HepG2 (cell line): Measurements from ENCODE around the gene RHOV. TPM values are rescaled to one million over a fixed set of nuclear protein-coding genes. Genes with fewer than 3 reads are reported as not detected.
A peak's percentile ranks its signal among the peaks of the same experiment; 100 is the strongest.

Source experiments
- ATAC-seq: fragments of 200-7000 bp; cut with Tn5 transposase; 3 replicates; pipeline ENCODE4 v1.9.1; 2020; ENCODE audit warnings: mild to moderate bottlenecking, moderate library complexity
- BruUV-seq: library from RNA; stranded (reverse); fragments of 400-500 nt; replicated peaks from 2 replicates; lab custom pipeline; 2021; lab: Mats Ljungman, UMichigan
- CTCF ChIA-PET: fragments of 300-600 bp; formaldehyde crosslinking; extraction: SDS; loops from one replicate; lab custom pipeline; 2021; ENCODE audit warnings: low total read pairs, inconsistent platforms, low intra/inter-chr PET ratio; lab: Yijun Ruan, JAX
- POLR2A ChIA-PET: fragments of 350-600 bp; sonication (Branson Sonifier 250); formaldehyde crosslinking; loops from one replicate; lab custom pipeline; 2020; ENCODE audit warnings: antibody characterized with exemption, inconsistent platforms; lab: Yijun Ruan, JAX
- DNase-seq: peaks from one replicate; pipeline ENCODE4 v3.0.0-alpha.2; 2015; ENCODE audit warnings: low spot score
- FAIRE-seq: peaks from 3 replicates; lab custom pipeline; 2011; peaks lifted over from hg19 to GRCh38; lab: Jason Lieb, UNC
- H2AFZ ChIP-seq: one replicate; pipeline ENCODE4 v1.6.1; 2011; ENCODE audit warnings: low read length, inconsistent platforms
- H3K27ac ChIP-seq: fragments of 300-600 bp; 3 replicates; pipeline ENCODE4 v1.8.0; 2011; ENCODE audit warnings: mixed run types, mild to moderate bottlenecking, mixed read lengths, low read length, inconsistent platforms; ENCODE audit not compliant: insufficient read depth; ENCODE audit errors: extremely low read length
- H3K27me3 ChIP-seq, 2 experiments: fragments of 200-600 bp in 1 of 2; 2 replicates in 1 of 2; 3 replicates in 1 of 2; pipeline versions ENCODE4 v1.6.0 to v1.8.0; 2011; ENCODE audit warnings: low read length in 2 of 2, mild to moderate bottlenecking in 2 of 2, moderate library complexity in 2 of 2, inconsistent platforms in 1 of 2; ENCODE audit not compliant: insufficient read depth in 2 of 2, control insufficient read depth in 1 of 2
- H3K36me3 ChIP-seq, 2 experiments: fragments of 200-600 bp in 1 of 2; replicated peaks in 1 of 2; 2 replicates in 1 of 2; 3 replicates in 1 of 2; pipeline versions ENCODE4 v1.5.1 to v1.8.0; 2011; ENCODE audit warnings: low read length in 2 of 2, inconsistent platforms in 1 of 2; ENCODE audit not compliant: insufficient read depth in 2 of 2, control insufficient read depth in 1 of 2
- H3K4me1 ChIP-seq: 2 replicates; pipeline ENCODE4 v1.5.1; 2012; ENCODE audit warnings: low read length, inconsistent platforms; ENCODE audit not compliant: insufficient read depth
- H3K4me2 ChIP-seq: 2 replicates; pipeline ENCODE4 v1.6.0; 2011; ENCODE audit warnings: low read depth, low read length, inconsistent platforms
- H3K4me3 ChIP-seq, 3 experiments: fragments of 200-600 bp in 1 of 3; sonication (generic), shearing (Covaris generic) in 1 of 3; replicated peaks in 1 of 3; 2 replicates each; pipeline ENCODE4 v1.5.1; 2011 to 2016; ENCODE audit warnings: low read length in 3 of 3, inconsistent platforms in 2 of 3, low read depth in 2 of 3, mild to moderate bottlenecking in 2 of 3, control low read depth in 1 of 3, mixed read lengths in 1 of 3; ENCODE audit not compliant: insufficient read depth in 1 of 3
- H3K79me2 ChIP-seq: one replicate; pipeline ENCODE4 v1.6.1; 2011; ENCODE audit warnings: low read length, inconsistent platforms; ENCODE audit not compliant: insufficient read depth
- H3K9ac ChIP-seq: 2 replicates; pipeline ENCODE4 v1.6.0; 2011; ENCODE audit warnings: mild to moderate bottlenecking, low read depth, low read length, inconsistent platforms; ENCODE audit not compliant: insufficient read depth
- H3K9me3 ChIP-seq: 2 replicates; pipeline ENCODE4 v1.5.1; 2012; ENCODE audit warnings: mild to moderate bottlenecking, low read length
- H4K20me1 ChIP-seq: 2 replicates; pipeline ENCODE4 v1.6.0; 2011; ENCODE audit warnings: inconsistent platforms, mild to moderate bottlenecking, low read length, moderate library complexity; ENCODE audit not compliant: insufficient read depth
- ADNP ChIP-seq: sonication (generic); formaldehyde crosslinking; IDR thresholded peaks from 2 replicates; pipeline ENCODE4 v1.4.0; 2020; ENCODE audit warnings: missing genetic modification reagents
- CEBPG ChIP-seq: IDR thresholded peaks from 2 replicates; pipeline ENCODE4 v1.6.1; 2016
- ELK4 ChIP-seq: sonication (generic); formaldehyde crosslinking; IDR thresholded peaks from 2 replicates; pipeline ENCODE4 v1.9.0; 2021; ENCODE audit warnings: missing genetic modification reagents, borderline replicate concordance
- FOXC1 ChIP-seq: sonication (generic); formaldehyde crosslinking; IDR thresholded peaks from 2 replicates; pipeline ENCODE4 v1.8.0; 2022; ENCODE audit warnings: mild to moderate bottlenecking, missing genetic modification reagents, borderline replicate concordance
- HNRNPLL ChIP-seq: fragments of 200-400 bp; formaldehyde crosslinking; IDR thresholded peaks from 2 replicates; pipeline ENCODE4 v1.6.1; 2017; ENCODE audit warnings: mild to moderate bottlenecking, low read depth, low read length; ENCODE audit not compliant: poor library complexity, severe bottlenecking
- MAX ChIP-seq: IDR thresholded peaks from 2 replicates; pipeline ENCODE4 v1.6.1; 2012; ENCODE audit warnings: inconsistent platforms
- NFKB2 ChIP-seq: sonication (generic); formaldehyde crosslinking; IDR thresholded peaks from 2 replicates; pipeline ENCODE4 v1.4.0; 2020; ENCODE audit warnings: missing genetic modification reagents, borderline replicate concordance
- SMAD9 ChIP-seq: sonication (generic); formaldehyde crosslinking; IDR thresholded peaks from 2 replicates; pipeline ENCODE4 v1.5.1; 2020; ENCODE audit warnings: mild to moderate bottlenecking, missing genetic modification reagents
- SP4 ChIP-seq: sonication (generic); formaldehyde crosslinking; IDR thresholded peaks from 2 replicates; pipeline ENCODE4 v1.8.1; 2023; ENCODE audit warnings: mild to moderate bottlenecking, missing genetic modification reagents
- ZNF510 ChIP-seq: sonication (generic); formaldehyde crosslinking; IDR thresholded peaks from 2 replicates; pipeline ENCODE4 v1.4.0; 2020; ENCODE audit warnings: low read depth, mild to moderate bottlenecking, missing genetic modification reagents
- ZNF644 ChIP-seq: IDR thresholded peaks from 2 replicates; pipeline ENCODE4 v1.6.1; 2016; ENCODE audit warnings: low read depth
- ZNF687 ChIP-seq: sonication (generic); formaldehyde crosslinking; IDR thresholded peaks from 2 replicates; pipeline ENCODE4 v1.5.1; 2020; ENCODE audit warnings: mild to moderate bottlenecking, missing genetic modification reagents, moderate library complexity
- ZSCAN22 ChIP-seq: sonication (generic); formaldehyde crosslinking; IDR thresholded peaks from 2 replicates; pipeline ENCODE4 v1.4.0; 2020; ENCODE audit warnings: mild to moderate bottlenecking, missing genetic modification reagents
- WGBS: methylation state at CpG from one replicate; pipeline ENCODE4 v1.1.6; 2017; ENCODE audit warnings: low lambda C conversion rate; 5-methylcytosine and 5-hydroxymethylcytosine counted together
- in situ Hi-C: cut with HindIII; loops from 2 replicates; pipeline ENCODE4 v1.10.0; 2017; ENCODE audit warnings: low pct_unique_long_range_greater_than_20kb; ENCODE audit not compliant: extremely low pct_ligation_motif_present
- intact Hi-C: fragments of 100-400 bp; cut with micrococcal nuclease; formaldehyde crosslinking; loops from one replicate; pipeline ENCODE4 v1.10.0; 2022; ENCODE audit not compliant: unreplicated experiment
- polyA plus RNA-seq, 8 experiments: library from polyadenylated mRNA; depleted of rRNA in 3 of 8; stranded (reverse) in 7 of 8; unstranded in 1 of 8; fragments of >200 nt; fragmentation: Illumina TruSeq in 4 of 8; extraction: Trizol in 4 of 8; gene quantifications; 2 replicates each; pipeline versions ENCODE4 v1.2.1 to v1.2.3, GENCODE V29; 2011 to 2016; ENCODE audit warnings: low read depth in 4 of 8, missing spikeins in 1 of 8, mixed read lengths in 1 of 8; ENCODE audit not compliant: insufficient read depth in 1 of 8
- total RNA-seq, 5 experiments: library from RNA; depleted of rRNA; stranded (reverse); fragments of >200 nt; fragmentation: Illumina TruSeq; extraction: Trizol; gene quantifications; 2 replicates each; pipeline ENCODE4 v1.2.3, GENCODE V29; 2016; ENCODE audit warnings: low read depth in 1 of 5
- TF ChIP-seq, protein P1 (sequence below): sonication (generic); formaldehyde crosslinking; IDR thresholded peaks from 2 replicates; pipeline ENCODE4 v1.4.0; 2020; ENCODE audit warnings: missing genetic modification reagents

RHOV gene
- total and polyA plus RNA-seq, 2 of the 13 experiments (the other 11 are each of a cell fraction or from before 2014, with no cell fraction given) = 0.17 to 0.18 TPM

DNA sequence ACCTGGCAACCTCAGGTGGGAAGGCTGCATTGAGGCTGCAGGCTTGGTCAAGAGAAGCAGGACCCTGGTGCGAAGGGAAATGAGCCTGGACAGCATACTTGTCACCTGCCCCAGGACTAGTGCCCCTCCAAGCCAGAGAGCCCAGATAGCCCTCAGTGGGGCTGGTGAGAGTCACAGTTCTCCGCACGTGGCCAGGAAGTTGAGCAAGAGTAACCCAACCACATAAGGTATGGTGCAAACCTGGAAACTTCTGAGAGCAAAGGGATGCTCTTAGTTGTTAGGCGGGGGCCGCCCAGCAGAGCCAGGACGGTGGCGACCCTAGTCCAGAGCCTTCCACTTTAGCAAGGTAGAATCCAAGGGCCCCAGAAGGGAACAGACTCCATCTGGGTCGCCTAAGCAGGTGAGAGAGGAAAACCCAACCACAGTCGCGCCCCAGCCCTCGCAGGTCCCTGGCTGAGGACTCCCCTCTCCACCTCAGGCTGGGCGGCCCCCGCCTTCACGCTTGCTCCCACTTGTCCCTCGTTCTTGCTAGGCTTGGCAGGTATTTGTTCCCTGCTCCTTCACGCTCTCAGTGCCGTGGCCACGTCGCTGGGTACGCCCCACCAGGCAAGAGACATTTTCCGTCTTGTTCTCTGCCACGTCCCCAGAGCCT lies 19.1 kb upstream of the RHOV start:
- FAIRE-seq = no peak
- no TSS peak for BruUV-seq
- DNase-seq = no peak
- peak overlapping the region in 2 of 3 experiments; percentile 87 to 98; a peak in 4 of 6 replicates for H3K4me3 ChIP-seq
- intact Hi-C loops (loop anchor here (5.0 kb wide), 2 partner anchors 146 to 191 kb away; no protein-coding TSS in a partner anchor), in situ Hi-C loops (loop anchor here (5.0 to 10.0 kb wide), 3 partner anchors 36 to 308 kb away; partner anchors contain the start of gene RAD51)
- WGBS = 62% methylated on average over 21 of the region's 22 CpGs
- peak overlapping the region; percentile 96 for H3K4me2 ChIP-seq
- peaks cover 17% of the 10 kb centered on the region for H3K79me2 ChIP-seq
- no peaks in the 10 kb centered on the region; a peak in 1 of 5 replicates for H3K27me3 ChIP-seq
- ChIA-PET CTCF (interaction anchor here (5.3 kb wide), 1 partner anchor 35 kb away, joined by 80 read pairs; no protein-coding TSS in a partner anchor), POLR2A (interaction anchor here (0.8 to 2.3 kb wide), 5 partner anchors 15 to 198 kb away, joined by 3 to 40 read pairs (median 6); partner anchors contain the start of gene RAD51)
- H3K4me1 ChIP-seq = peaks cover 36% of the 10 kb centered on the region
- H3K36me3 ChIP-seq = peaks cover 4 to 14% of the 10 kb centered on the region in 2 experiments; a peak in 4 of 5 replicates
- H2AFZ ChIP-seq = peak overlapping the region; percentile 71
- ATAC-seq = no peak
- H3K9me3 ChIP-seq = no peaks in the 10 kb centered on the region
- H4K20me1 ChIP-seq = no peaks in the 10 kb centered on the region
- no peak overlapping the region for H3K27ac ChIP-seq
- H3K9ac ChIP-seq = no peak overlapping the region
- TF ChIP-seq ZSCAN22 (no peak), ZNF510 (CRISPR knock-in tag) (no peak), HNRNPLL (no peak), NFKB2 (CRISPR knock-in tag) (0 out of 2 replicates have a peak, but pooled peaks have one; percentile 19), ADNP (CRISPR knock-in tag) (no peak), ZNF687 (CRISPR knock-in tag) (peak; percentile 32), FOXC1 (CRISPR knock-in tag) (0 out of 2 replicates have a peak, but pooled peaks have one; percentile 8), SP4 (no peak), CEBPG (CRISPR knock-in tag) (peak; percentile 32; the same call in 1 of the 2 replicates), SMAD9 (no peak), MAX (peak; percentile 33; the same call in 1 of the 2 replicates), ELK4 (CRISPR knock-in tag) (no peak), ZNF644 (CRISPR knock-in tag) (no peak)
- TF ChIP-seq, protein P1, sequence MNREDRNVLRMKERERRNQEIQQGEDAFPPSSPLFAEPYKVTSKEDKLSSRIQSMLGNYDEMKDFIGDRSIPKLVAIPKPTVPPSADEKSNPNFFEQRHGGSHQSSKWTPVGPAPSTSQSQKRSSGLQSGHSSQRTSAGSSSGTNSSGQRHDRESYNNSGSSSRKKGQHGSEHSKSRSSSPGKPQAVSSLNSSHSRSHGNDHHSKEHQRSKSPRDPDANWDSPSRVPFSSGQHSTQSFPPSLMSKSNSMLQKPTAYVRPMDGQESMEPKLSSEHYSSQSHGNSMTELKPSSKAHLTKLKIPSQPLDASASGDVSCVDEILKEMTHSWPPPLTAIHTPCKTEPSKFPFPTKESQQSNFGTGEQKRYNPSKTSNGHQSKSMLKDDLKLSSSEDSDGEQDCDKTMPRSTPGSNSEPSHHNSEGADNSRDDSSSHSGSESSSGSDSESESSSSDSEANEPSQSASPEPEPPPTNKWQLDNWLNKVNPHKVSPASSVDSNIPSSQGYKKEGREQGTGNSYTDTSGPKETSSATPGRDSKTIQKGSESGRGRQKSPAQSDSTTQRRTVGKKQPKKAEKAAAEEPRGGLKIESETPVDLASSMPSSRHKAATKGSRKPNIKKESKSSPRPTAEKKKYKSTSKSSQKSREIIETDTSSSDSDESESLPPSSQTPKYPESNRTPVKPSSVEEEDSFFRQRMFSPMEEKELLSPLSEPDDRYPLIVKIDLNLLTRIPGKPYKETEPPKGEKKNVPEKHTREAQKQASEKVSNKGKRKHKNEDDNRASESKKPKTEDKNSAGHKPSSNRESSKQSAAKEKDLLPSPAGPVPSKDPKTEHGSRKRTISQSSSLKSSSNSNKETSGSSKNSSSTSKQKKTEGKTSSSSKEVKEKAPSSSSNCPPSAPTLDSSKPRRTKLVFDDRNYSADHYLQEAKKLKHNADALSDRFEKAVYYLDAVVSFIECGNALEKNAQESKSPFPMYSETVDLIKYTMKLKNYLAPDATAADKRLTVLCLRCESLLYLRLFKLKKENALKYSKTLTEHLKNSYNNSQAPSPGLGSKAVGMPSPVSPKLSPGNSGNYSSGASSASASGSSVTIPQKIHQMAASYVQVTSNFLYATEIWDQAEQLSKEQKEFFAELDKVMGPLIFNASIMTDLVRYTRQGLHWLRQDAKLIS (CRISPR knock-in tag) = no peak
